A549 (cell line): ENCODE measurements around the gene CHST15. TPM values are rescaled to one million over a fixed set of nuclear protein-coding genes. Genes with fewer than 3 reads are reported as not detected.

Experiments used
- ATAC-seq, 2 experiments: fragments of 200-7000 bp in 1 of 2; fragments of >200 bp in 1 of 2; cut with Nextera tagmentation in 1 of 2; cut with Tn5 transposase in 1 of 2; 3 replicates each; pipeline versions ENCODE4 v1.8.0 to v1.9.1; 2018 to 2020; ENCODE audit warnings: mild to moderate bottlenecking in 1 of 2, moderate library complexity in 1 of 2
- CTCF ChIA-PET: fragments of 300-600 bp; sonication (Branson Sonifier 250); formaldehyde crosslinking; extraction: SDS; loops from one replicate; lab custom pipeline; 2021; ENCODE audit warnings: antibody characterized with exemption, inconsistent platforms; lab: Yijun Ruan, JAX
- POLR2A ChIA-PET: fragments of 350-600 bp; formaldehyde crosslinking; extraction: SDS; loops from one replicate; lab custom pipeline; 2021; ENCODE audit warnings: antibody characterized with exemption, inconsistent platforms; lab: Yijun Ruan, JAX
- DNase-seq, 2 experiments: peaks; one replicate each; pipeline versions ENCODE4 v3.0.0 to v3.0.0-alpha.2; 2011 to 2016; ENCODE audit warnings: low read depth in 1 of 2, low spot score in 1 of 2
- FAIRE-seq: peaks from 2 replicates; lab custom pipeline; 2011; peaks lifted over from hg19 to GRCh38; lab: Jason Lieb, UNC
- H3K27ac ChIP-seq, 2 experiments: fragments of >200 bp; sonication (Bioruptor Twin); formaldehyde crosslinking; 3 replicates each; pipeline ENCODE4 v1.5.1; 2016 to 2017
- H3K4me1 ChIP-seq: fragments of >200 bp; sonication (Bioruptor Twin); formaldehyde crosslinking; 3 replicates; pipeline ENCODE4 v1.6.1; 2016
- H3K4me2 ChIP-seq: fragments of >200 bp; sonication (Bioruptor Twin); formaldehyde crosslinking; 3 replicates; pipeline ENCODE4 v1.6.1; 2016
- H3K4me3 ChIP-seq: fragments of >200 bp; sonication (Bioruptor Twin); formaldehyde crosslinking; 3 replicates; pipeline ENCODE4 v1.5.1; 2016
- H3K9me3 ChIP-seq: fragments of >200 bp; sonication (Bioruptor Twin); formaldehyde crosslinking; 3 replicates; pipeline ENCODE4 v1.6.1; 2016
- CBX2 ChIP-seq: fragments of 200-600 bp; sonication (generic); IDR thresholded peaks from 2 replicates; pipeline ENCODE4 v1.6.1; 2016; ENCODE audit warnings: low read depth, mild to moderate bottlenecking, borderline replicate concordance
- CEBPB ChIP-seq, 2 experiments: fragments of >200 bp in 1 of 2; sonication (Bioruptor Twin) in 1 of 2; formaldehyde crosslinking in 1 of 2; IDR thresholded peaks; 2 replicates each; pipeline ENCODE4 v1.6.1; 2012 to 2016
- CHD2 ChIP-seq: fragments of 150-350 bp; IDR thresholded peaks from 2 replicates; pipeline ENCODE4 v1.6.1; 2014; ENCODE audit warnings: low read length; ENCODE audit not compliant: partially characterized antibody
- CHD4 ChIP-seq: fragments of 200-600 bp; sonication (generic); IDR thresholded peaks from 2 replicates; pipeline ENCODE4 v1.6.1; 2016; ENCODE audit warnings: antibody characterized with exemption, mild to moderate bottlenecking, borderline replicate concordance
- EHF ChIP-seq: fragments of 250-450 bp; sonication (Bioruptor Pico); IDR thresholded peaks from 2 replicates; pipeline ENCODE4 v1.5.0; 2020; ENCODE audit warnings: mild to moderate bottlenecking
- ELK1 ChIP-seq: fragments of 150-350 bp; IDR thresholded peaks from 2 replicates; pipeline ENCODE4 v1.6.1; 2014; ENCODE audit warnings: low read depth, mild to moderate bottlenecking, low read length
- HES2 ChIP-seq: fragments of >200 bp; sonication (Bioruptor Twin); formaldehyde crosslinking; IDR thresholded peaks from 2 replicates; pipeline ENCODE4 v1.6.1; 2016
- MAFK ChIP-seq: fragments of 450-650 bp; IDR thresholded peaks from 2 replicates; pipeline ENCODE4 v1.6.1; 2014; ENCODE audit not compliant: partially characterized antibody
- MYC ChIP-seq: IDR thresholded peaks from 2 replicates; pipeline ENCODE4 v1.6.1; 2012; ENCODE audit warnings: mild to moderate bottlenecking, inconsistent platforms, low read length, improper control_type of control experiment, borderline replicate concordance
- NFE2L2 ChIP-seq: fragments of 150-350 bp; conservative IDR thresholded peaks from 2 replicates; pipeline ENCODE4 v1.6.1; 2014; ENCODE audit warnings: low read length
- NR3C1 ChIP-seq: fragments of >200 bp; sonication (Bioruptor Twin); formaldehyde crosslinking; IDR thresholded peaks from 3 replicates; pipeline ENCODE4 v1.6.1; 2017
- POLR2AphosphoS2 ChIP-seq: conservative IDR thresholded peaks from 2 replicates; pipeline ENCODE4 v1.6.1; 2012; ENCODE audit warnings: low read length, improper control_type of control experiment, inconsistent platforms
- RAD21 ChIP-seq, 2 experiments: fragments of >200 bp in 1 of 2; sonication (Bioruptor Twin) in 1 of 2; formaldehyde crosslinking in 1 of 2; IDR thresholded peaks in 1 of 2; conservative IDR thresholded peaks in 1 of 2; 2 replicates in 1 of 2; 3 replicates in 1 of 2; pipeline ENCODE4 v1.6.1; 2012 to 2018; ENCODE audit warnings: inconsistent platforms in 1 of 2
- SMC3 ChIP-seq: fragments of >200 bp; sonication (Bioruptor Twin); formaldehyde crosslinking; IDR thresholded peaks from 3 replicates; pipeline ENCODE4 v1.6.1; 2018; ENCODE audit warnings: inconsistent platforms
- ZFP36 ChIP-seq: fragments of 450-650 bp; IDR thresholded peaks from 2 replicates; pipeline ENCODE4 v1.6.1; 2014; ENCODE audit warnings: borderline replicate concordance; ENCODE audit not compliant: partially characterized antibody
- WGBS: methylation state at CpG from one replicate; pipeline ENCODE4 v1.1.6; 2017; ENCODE audit errors: missing lambda C conversion rate; 5-methylcytosine and 5-hydroxymethylcytosine counted together
- polyA plus RNA-seq, 4 experiments: library from polyadenylated mRNA; depleted of rRNA in 3 of 4; stranded (reverse); fragments of >200 nt; fragmentation: RNase III in 1 of 4; extraction: RNeasy Plus Mini Kit Qiagen cat#74134 plus additional on column Dnase treatment in 1 of 4; gene quantifications; 2 replicates in 3 of 4; 3 replicates in 1 of 4; pipeline ENCODE4 v1.2.3, GENCODE V29; 2011 to 2017
- TF ChIP-seq, protein P1 (sequence below): fragments of >200 bp; sonication (Bioruptor Twin); formaldehyde crosslinking; IDR thresholded peaks from 3 replicates; pipeline ENCODE4 v1.5.1; 2016
- TF ChIP-seq, protein P2 (sequence below): fragments of 450-650 bp; IDR thresholded peaks from 2 replicates; pipeline ENCODE4 v1.6.1; 2014; ENCODE audit warnings: antibody characterized with exemption

The CHST15 gene
- polyA plus RNA-seq, 2 of the 4 experiments (the other 2 are of a cell fraction) = 5.1 to 10.3 TPM

DNA sequence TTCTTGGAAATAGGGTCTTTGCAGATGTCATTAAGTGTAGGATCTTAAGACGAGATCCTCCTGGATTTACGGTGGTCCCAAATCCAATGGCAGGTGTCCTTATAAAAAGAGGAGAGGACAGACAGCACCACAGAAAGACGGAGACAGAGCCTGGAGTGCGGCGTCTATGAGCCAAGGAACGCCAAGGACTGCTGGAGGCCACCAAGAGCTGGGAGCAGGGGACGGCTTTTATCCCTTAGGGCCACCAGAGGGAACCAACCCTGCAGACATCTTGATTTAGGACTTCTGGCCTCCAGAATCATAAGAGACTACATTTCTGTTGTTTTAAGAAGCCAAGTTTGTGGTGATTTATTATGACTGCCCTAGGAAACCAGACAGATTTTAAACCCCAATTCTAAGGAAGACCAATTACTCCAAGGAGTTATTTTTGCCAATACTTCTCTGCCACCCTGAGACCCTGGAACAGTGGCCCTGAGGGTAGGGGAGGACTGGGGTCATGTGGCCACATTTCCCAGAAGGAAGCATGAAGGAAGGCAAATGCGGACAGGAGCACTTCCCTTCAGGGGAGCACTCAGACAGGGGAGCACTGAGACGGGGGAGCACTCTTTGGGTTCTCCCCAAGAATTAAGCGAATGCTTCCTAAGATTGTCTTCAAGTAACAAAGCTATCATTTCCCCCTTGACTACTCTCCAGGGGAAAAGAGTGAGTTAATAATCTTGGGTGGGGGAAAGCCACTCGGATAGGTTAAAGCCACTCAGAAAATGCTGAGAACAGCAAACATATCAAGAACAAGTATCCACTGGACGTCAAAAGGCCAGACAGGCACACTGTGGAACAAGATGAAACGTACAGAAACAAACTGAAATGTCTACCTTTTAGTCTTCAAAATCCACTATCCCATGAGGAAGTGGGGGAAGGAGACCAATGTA, 67.5 kb downstream of the CHST15 start:
- H3K4me2 ChIP-seq = no peak overlapping the region
- 79% methylated on average over 13 of the region's 13 CpGs for WGBS
- ATAC-seq (peak; percentile 54 to 68; a peak in 2 of 6 replicates), DNase-seq (peak in 1 of 2 experiments; percentile 38), FAIRE-seq (no peak)
- H3K4me3 ChIP-seq = no peak overlapping the region
- H3K9me3 ChIP-seq = no peaks in the 10 kb centered on the region
- CTCF ChIA-PET = interaction anchor here (0.5 to 3.0 kb wide), 6 partner anchors 12 to 363 kb away, joined by 3 to 9 read pairs (median 4); partner anchors contain the start of gene CHST15
- no peaks in the 10 kb centered on the region for H3K4me1 ChIP-seq
- no peak overlapping the region for H3K27ac ChIP-seq
- POLR2A ChIA-PET = no interaction called here
- no peak for TF ChIP-seq HES2
- peak; percentile 60 for TF ChIP-seq MAFK
- TF ChIP-seq SMC3 = peak; percentile 48
- TF ChIP-seq, protein P1, sequence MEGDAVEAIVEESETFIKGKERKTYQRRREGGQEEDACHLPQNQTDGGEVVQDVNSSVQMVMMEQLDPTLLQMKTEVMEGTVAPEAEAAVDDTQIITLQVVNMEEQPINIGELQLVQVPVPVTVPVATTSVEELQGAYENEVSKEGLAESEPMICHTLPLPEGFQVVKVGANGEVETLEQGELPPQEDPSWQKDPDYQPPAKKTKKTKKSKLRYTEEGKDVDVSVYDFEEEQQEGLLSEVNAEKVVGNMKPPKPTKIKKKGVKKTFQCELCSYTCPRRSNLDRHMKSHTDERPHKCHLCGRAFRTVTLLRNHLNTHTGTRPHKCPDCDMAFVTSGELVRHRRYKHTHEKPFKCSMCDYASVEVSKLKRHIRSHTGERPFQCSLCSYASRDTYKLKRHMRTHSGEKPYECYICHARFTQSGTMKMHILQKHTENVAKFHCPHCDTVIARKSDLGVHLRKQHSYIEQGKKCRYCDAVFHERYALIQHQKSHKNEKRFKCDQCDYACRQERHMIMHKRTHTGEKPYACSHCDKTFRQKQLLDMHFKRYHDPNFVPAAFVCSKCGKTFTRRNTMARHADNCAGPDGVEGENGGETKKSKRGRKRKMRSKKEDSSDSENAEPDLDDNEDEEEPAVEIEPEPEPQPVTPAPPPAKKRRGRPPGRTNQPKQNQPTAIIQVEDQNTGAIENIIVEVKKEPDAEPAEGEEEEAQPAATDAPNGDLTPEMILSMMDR = peak; percentile 24
- peak; percentile 43 to 49 for TF ChIP-seq RAD21 (conservative IDR thresholded peaks at IDR 0.05 in 1 of 2, IDR thresholded peaks at IDR 0.05 in 1 of 2)
- no peak for TF ChIP-seq CHD4
- TF ChIP-seq CBX2 = no peak

GRCh38 chr10:124025152-124025551, 68.2 kb downstream of the CHST15 start:
- FAIRE-seq (no peak), ATAC-seq (no peak), DNase-seq (no peak)
- POLR2A ChIA-PET = no interaction called here
- no peaks in the 10 kb centered on the region for H3K9me3 ChIP-seq
- 68% methylated on average over 5 of the region's 5 CpGs for WGBS
- H3K4me3 ChIP-seq = no peak overlapping the region
- H3K4me2 ChIP-seq = no peak overlapping the region
- TF ChIP-seq CHD2 (no peak), CEBPB (IDR thresholded peaks at IDR 0.05) (no peak), SMC3 (no peak), NFE2L2 (no peak), HES2 (no peak), MYC (no peak), RAD21 (conservative IDR thresholded peaks at IDR 0.05 in 1 of 2, IDR thresholded peaks at IDR 0.05 in 1 of 2) (no peak), NR3C1 (no peak), POLR2AphosphoS2 (no peak), ZFP36 (no peak), EHF (no peak), ELK1 (no peak), CHD4 (no peak)
- TF ChIP-seq, protein P2, sequence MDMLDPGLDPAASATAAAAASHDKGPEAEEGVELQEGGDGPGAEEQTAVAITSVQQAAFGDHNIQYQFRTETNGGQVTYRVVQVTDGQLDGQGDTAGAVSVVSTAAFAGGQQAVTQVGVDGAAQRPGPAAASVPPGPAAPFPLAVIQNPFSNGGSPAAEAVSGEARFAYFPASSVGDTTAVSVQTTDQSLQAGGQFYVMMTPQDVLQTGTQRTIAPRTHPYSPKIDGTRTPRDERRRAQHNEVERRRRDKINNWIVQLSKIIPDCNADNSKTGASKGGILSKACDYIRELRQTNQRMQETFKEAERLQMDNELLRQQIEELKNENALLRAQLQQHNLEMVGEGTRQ = no peak
- TF ChIP-seq, all 56 proteins: peak for 0
- H3K4me1 ChIP-seq = no peaks in the 10 kb centered on the region
- no peak overlapping the region for H3K27ac ChIP-seq
- CTCF ChIA-PET = interaction anchor here (1.7 to 3.0 kb wide), 3 partner anchors 31 to 364 kb away, joined by 6 to 9 read pairs (median 8); no protein-coding TSS in a partner anchor
